Measurements from ENCODE around the gene STKLD1.

The STKLD1 gene

GRCh38 chr9:133351526-133351907 lies 24.6 kb upstream of the STKLD1 start:
- peaks cover 20% of the 10 kb centered on the region for H3K4me1 Mint-ChIP-seq (ENCODE audit: low read depth)
- peaks cover 48% of the 10 kb centered on the region for H3K36me3 Mint-ChIP-seq (ENCODE audit: low read depth)
- no peaks in the 10 kb centered on the region for H3K27me3 Mint-ChIP-seq (ENCODE audit: low read depth)
- H3K27ac Mint-ChIP-seq: no peak overlapping the region
- H3K4me3 Mint-ChIP-seq: no peak overlapping the region
- no peaks in the 10 kb centered on the region for H3K9me3 Mint-ChIP-seq

GRCh38 chr9:133351908-133352634 lies 24.1 kb upstream of the STKLD1 start:
- Mint-ChIP-seq H3K36me3 (ENCODE audit: low read depth) (peaks cover 48% of the 10 kb centered on the region), H3K4me1 (ENCODE audit: low read depth) (peaks cover 15% of the 10 kb centered on the region), H3K9me3 (no peaks in the 10 kb centered on the region), H3K4me3 (no peak overlapping the region), H3K27ac (no peak overlapping the region), H3K27me3 (ENCODE audit: low read depth) (no peaks in the 10 kb centered on the region)

- Mint-ChIP-seq H3K4me1 (ENCODE audit: low read depth) (peaks cover 21% of the 10 kb centered on the region), H3K9me3 (no peaks in the 10 kb centered on the region), H3K4me3 (peak overlapping the region; percentile 48), H3K36me3 (ENCODE audit: low read depth) (peaks cover 48% of the 10 kb centered on the region), H3K27ac (peak overlapping the region; percentile 34), H3K27me3 (ENCODE audit: low read depth) (no peaks in the 10 kb centered on the region)
Measured at GRCh38 chr9:133352635-133353340, 23.4 kb upstream of the STKLD1 start.

GRCh38 chr9:133353548-133353947 lies 22.6 kb upstream of the STKLD1 start:
- H3K4me3 Mint-ChIP-seq: peak overlapping the region; percentile 48
- H3K27ac Mint-ChIP-seq: no peak overlapping the region
- no peaks in the 10 kb centered on the region for H3K9me3 Mint-ChIP-seq
- no peaks in the 10 kb centered on the region for H3K27me3 Mint-ChIP-seq (ENCODE audit: low read depth)
- H3K4me1 Mint-ChIP-seq (ENCODE audit: low read depth): peaks cover 24% of the 10 kb centered on the region
- H3K36me3 Mint-ChIP-seq (ENCODE audit: low read depth): peaks cover 43% of the 10 kb centered on the region

- Mint-ChIP-seq H3K4me3 (peak overlapping the region; percentile 88), H3K9me3 (no peaks in the 10 kb centered on the region), H3K4me1 (ENCODE audit: low read depth) (peaks cover 16% of the 10 kb centered on the region), H3K36me3 (ENCODE audit: low read depth) (peaks cover 31% of the 10 kb centered on the region), H3K27me3 (ENCODE audit: low read depth) (no peaks in the 10 kb centered on the region), H3K27ac (peak overlapping the region; percentile 41)
Measured at GRCh38 chr9:133354766-133355165, 21.4 kb upstream of the STKLD1 start.

- peak overlapping the region; percentile 88 for H3K27ac Mint-ChIP-seq
- peaks cover 16% of the 10 kb centered on the region for H3K4me1 Mint-ChIP-seq (ENCODE audit: low read depth)
Measured at GRCh38 chr9:133355881-133356357, 20.2 kb upstream of the STKLD1 start.

GRCh38 chr9:133356391-133357091 lies 19.6 kb upstream of the STKLD1 start, which contains the start of the genes SURF1 and SURF2:
Gene SURF1 (minus strand): TSS chr9:133356487. CDS start chr9:133356453, 34 bp downstream.
Gene SURF2 (plus strand): TSS chr9:133356550. CDS start chr9:133356593, 43 bp downstream.
- Mint-ChIP-seq H3K36me3 (ENCODE audit: low read depth) (peaks cover 25% of the 10 kb centered on the region), H3K9me3 (no peaks in the 10 kb centered on the region), H3K27me3 (ENCODE audit: low read depth) (no peaks in the 10 kb centered on the region), H3K4me3 (peak within 1 kb of the TSS; percentile 88), H3K4me1 (ENCODE audit: low read depth) (peaks cover 20% of the 10 kb centered on the region), H3K27ac (peak within 1 kb of the TSS; percentile 88)

More at GRCh38 chr9:133355881-133356357, 20.2 kb upstream of the STKLD1 start:
- Mint-ChIP-seq H3K27me3 (ENCODE audit: low read depth) (no peaks in the 10 kb centered on the region), H3K36me3 (ENCODE audit: low read depth) (peaks cover 24% of the 10 kb centered on the region), H3K9me3 (no peaks in the 10 kb centered on the region), H3K4me3 (peak overlapping the region; percentile 88)

- peaks cover 25% of the 10 kb centered on the region for H3K36me3 Mint-ChIP-seq (ENCODE audit: low read depth)
Measured at GRCh38 chr9:133357656-133358055, 18.5 kb upstream of the STKLD1 start.

GRCh38 chr9:133359399-133360175 lies 16.6 kb upstream of the STKLD1 start:
- no peaks in the 10 kb centered on the region for H3K9me3 Mint-ChIP-seq
- H3K4me1 Mint-ChIP-seq (ENCODE audit: low read depth): peaks cover 23% of the 10 kb centered on the region
- no peak overlapping the region for H3K27ac Mint-ChIP-seq
- no peak overlapping the region for H3K4me3 Mint-ChIP-seq
- H3K27me3 Mint-ChIP-seq (ENCODE audit: low read depth): no peaks in the 10 kb centered on the region
- H3K36me3 Mint-ChIP-seq (ENCODE audit: low read depth): peaks cover 30% of the 10 kb centered on the region

More at GRCh38 chr9:133357656-133358055, 18.5 kb upstream of the STKLD1 start:
- Mint-ChIP-seq H3K27ac (no peak overlapping the region), H3K27me3 (ENCODE audit: low read depth) (no peaks in the 10 kb centered on the region), H3K4me3 (peak overlapping the region; percentile 75), H3K9me3 (no peaks in the 10 kb centered on the region), H3K4me1 (ENCODE audit: low read depth) (peaks cover 22% of the 10 kb centered on the region)

GRCh38 chr9:133360400-133361393 lies 15.5 kb upstream of the STKLD1 start:
- Mint-ChIP-seq H3K36me3 (ENCODE audit: low read depth) (peaks cover 37% of the 10 kb centered on the region), H3K27ac (peak overlapping the region; percentile 26), H3K4me3 (no peak overlapping the region), H3K4me1 (ENCODE audit: low read depth) (peaks cover 23% of the 10 kb centered on the region), H3K27me3 (ENCODE audit: low read depth) (no peaks in the 10 kb centered on the region), H3K9me3 (no peaks in the 10 kb centered on the region)

- Mint-ChIP-seq H3K4me1 (ENCODE audit: low read depth) (peaks cover 25% of the 10 kb centered on the region), H3K27me3 (ENCODE audit: low read depth) (no peaks in the 10 kb centered on the region), H3K27ac (no peak overlapping the region), H3K9me3 (no peaks in the 10 kb centered on the region), H3K36me3 (ENCODE audit: low read depth) (peaks cover 43% of the 10 kb centered on the region), H3K4me3 (no peak overlapping the region)
Measured at GRCh38 chr9:133361507-133362092, 14.6 kb upstream of the STKLD1 start.

GRCh38 chr9:133362359-133363044 lies 13.7 kb upstream of the STKLD1 start:
- peaks cover 48% of the 10 kb centered on the region for H3K36me3 Mint-ChIP-seq (ENCODE audit: low read depth)
- no peak overlapping the region for H3K27ac Mint-ChIP-seq
- no peak overlapping the region for H3K4me3 Mint-ChIP-seq
- no peaks in the 10 kb centered on the region for H3K27me3 Mint-ChIP-seq (ENCODE audit: low read depth)
- H3K9me3 Mint-ChIP-seq: no peaks in the 10 kb centered on the region
- H3K4me1 Mint-ChIP-seq (ENCODE audit: low read depth): peaks cover 22% of the 10 kb centered on the region

Data from T-helper 1 cell treated with Interleukin-12 subunit alpha and Interleukin-12 subunit beta and Interleukin-4 antibody, amounts not matched to agents 30 μg/mL and 1 μg/mL, for 36 hours (primary cell).